A549 (cell line): ENCODE data around the gene PAN3.

ENCODE experiments used
- CBX2 ChIP-seq: fragments of 200-600 bp; sonication (generic); IDR thresholded peaks from 2 replicates; pipeline ENCODE4 v1.6.1; 2016; ENCODE audit warnings: low read depth, mild to moderate bottlenecking, borderline replicate concordance
- CEBPB ChIP-seq, 2 experiments: fragments of >200 bp in 1 of 2; sonication (Bioruptor Twin) in 1 of 2; formaldehyde crosslinking in 1 of 2; IDR thresholded peaks; 2 replicates each; pipeline ENCODE4 v1.6.1; 2012 to 2016
- EP300 ChIP-seq, 2 experiments: fragments of >200 bp; sonication (Bioruptor Twin); formaldehyde crosslinking; IDR thresholded peaks; 2 replicates in 1 of 2; 3 replicates in 1 of 2; pipeline ENCODE4 v1.6.1; 2016 to 2017
- FOSL2 ChIP-seq, 2 experiments: fragments of 450-650 bp in 1 of 2; fragments of >200 bp in 1 of 2; sonication (Bioruptor Twin) in 1 of 2; formaldehyde crosslinking; IDR thresholded peaks; 2 replicates each; pipeline versions ENCODE4 v1.5.0 to v1.6.1; 2016 to 2020; ENCODE audit warnings: mild to moderate bottlenecking in 1 of 2, moderate library complexity in 1 of 2
- RFX5 ChIP-seq: fragments of 450-650 bp; IDR thresholded peaks from 2 replicates; pipeline ENCODE4 v1.7.1; 2014; ENCODE audit warnings: antibody characterized with exemption, mild to moderate bottlenecking, moderate library complexity
- TF ChIP-seq, protein P1 (sequence below): fragments of >200 bp; sonication (Bioruptor Twin); formaldehyde crosslinking; IDR thresholded peaks from 3 replicates; pipeline ENCODE4 v1.5.1; 2016
- TF ChIP-seq, protein P2 (sequence below): fragments of 450-650 bp; IDR thresholded peaks from 2 replicates; pipeline ENCODE4 v1.6.1; 2014; ENCODE audit warnings: antibody characterized with exemption

DNA sequence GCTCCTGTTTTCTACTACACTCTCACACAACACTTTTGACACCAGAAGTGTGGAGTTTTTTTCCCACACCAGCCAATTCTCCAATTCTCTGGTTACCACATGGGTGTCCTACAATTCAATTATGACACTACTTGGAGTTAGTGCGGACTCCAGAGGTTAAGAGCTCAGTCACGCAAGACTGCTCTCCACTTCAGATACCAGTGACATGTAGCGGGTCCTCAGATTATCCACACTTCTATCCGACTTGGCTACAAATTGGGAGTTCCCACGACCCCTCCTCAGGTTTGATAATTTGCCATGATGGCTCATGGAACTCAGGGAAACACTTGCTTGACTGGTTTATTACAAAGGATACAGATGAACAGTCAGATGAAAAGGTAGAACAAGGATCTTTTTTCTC is 32.9 kb downstream of the PAN3 start:
- TF ChIP-seq FOSL2 (IDR thresholded peaks at IDR 0.05) (no peak), FOSL2 (CRISPR knock-in tag; IDR thresholded peaks at IDR 0.05) (no peak), CEBPB (IDR thresholded peaks at IDR 0.05) (no peak), EP300 (IDR thresholded peaks at IDR 0.05) (no peak), RFX5 (no peak), CBX2 (no peak)
- TF ChIP-seq, protein P1, sequence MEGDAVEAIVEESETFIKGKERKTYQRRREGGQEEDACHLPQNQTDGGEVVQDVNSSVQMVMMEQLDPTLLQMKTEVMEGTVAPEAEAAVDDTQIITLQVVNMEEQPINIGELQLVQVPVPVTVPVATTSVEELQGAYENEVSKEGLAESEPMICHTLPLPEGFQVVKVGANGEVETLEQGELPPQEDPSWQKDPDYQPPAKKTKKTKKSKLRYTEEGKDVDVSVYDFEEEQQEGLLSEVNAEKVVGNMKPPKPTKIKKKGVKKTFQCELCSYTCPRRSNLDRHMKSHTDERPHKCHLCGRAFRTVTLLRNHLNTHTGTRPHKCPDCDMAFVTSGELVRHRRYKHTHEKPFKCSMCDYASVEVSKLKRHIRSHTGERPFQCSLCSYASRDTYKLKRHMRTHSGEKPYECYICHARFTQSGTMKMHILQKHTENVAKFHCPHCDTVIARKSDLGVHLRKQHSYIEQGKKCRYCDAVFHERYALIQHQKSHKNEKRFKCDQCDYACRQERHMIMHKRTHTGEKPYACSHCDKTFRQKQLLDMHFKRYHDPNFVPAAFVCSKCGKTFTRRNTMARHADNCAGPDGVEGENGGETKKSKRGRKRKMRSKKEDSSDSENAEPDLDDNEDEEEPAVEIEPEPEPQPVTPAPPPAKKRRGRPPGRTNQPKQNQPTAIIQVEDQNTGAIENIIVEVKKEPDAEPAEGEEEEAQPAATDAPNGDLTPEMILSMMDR: no peak
- TF ChIP-seq, protein P2, sequence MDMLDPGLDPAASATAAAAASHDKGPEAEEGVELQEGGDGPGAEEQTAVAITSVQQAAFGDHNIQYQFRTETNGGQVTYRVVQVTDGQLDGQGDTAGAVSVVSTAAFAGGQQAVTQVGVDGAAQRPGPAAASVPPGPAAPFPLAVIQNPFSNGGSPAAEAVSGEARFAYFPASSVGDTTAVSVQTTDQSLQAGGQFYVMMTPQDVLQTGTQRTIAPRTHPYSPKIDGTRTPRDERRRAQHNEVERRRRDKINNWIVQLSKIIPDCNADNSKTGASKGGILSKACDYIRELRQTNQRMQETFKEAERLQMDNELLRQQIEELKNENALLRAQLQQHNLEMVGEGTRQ: no peak
